OCI-LY3 (cell line): ENCODE measurements around the gene TSPAN5.

Experiments used
- EZH2phosphoT487 ChIP-seq: fragments of 200-600 bp; shearing (Covaris generic); IDR thresholded peaks from 2 replicates; pipeline ENCODE4 v1.6.1; 2018; ENCODE audit warnings: antibody characterized with exemption, mixed run types, low read depth
- TF ChIP-seq, protein P1 (sequence below): fragments of 200-600, 300-600 bp; sonication (generic); IDR thresholded peaks from 2 replicates; pipeline ENCODE4 v1.5.1; 2014; ENCODE audit warnings: antibody characterized with exemption, low read length, low read depth

DNA sequence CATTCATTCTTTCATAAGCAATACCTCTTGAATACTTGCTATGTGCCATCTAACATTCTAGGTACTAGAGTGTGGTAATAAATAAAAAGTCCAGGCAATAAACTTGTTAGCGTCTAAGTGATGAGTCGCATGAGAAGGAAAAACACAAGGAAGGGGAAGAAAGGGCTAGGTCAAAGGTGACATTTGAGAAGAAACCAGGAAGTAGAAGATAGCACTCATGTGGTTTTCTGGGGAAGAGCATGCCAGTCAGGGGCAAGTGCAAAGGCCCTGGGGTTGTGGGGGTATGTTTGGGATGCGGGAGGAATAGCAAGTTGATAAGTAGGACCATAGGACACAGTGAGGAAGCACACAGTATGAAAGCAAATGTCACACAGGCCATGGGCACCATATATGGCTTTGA, 157.0 kb downstream of the TSPAN5 start:
- TF ChIP-seq, protein P1, sequence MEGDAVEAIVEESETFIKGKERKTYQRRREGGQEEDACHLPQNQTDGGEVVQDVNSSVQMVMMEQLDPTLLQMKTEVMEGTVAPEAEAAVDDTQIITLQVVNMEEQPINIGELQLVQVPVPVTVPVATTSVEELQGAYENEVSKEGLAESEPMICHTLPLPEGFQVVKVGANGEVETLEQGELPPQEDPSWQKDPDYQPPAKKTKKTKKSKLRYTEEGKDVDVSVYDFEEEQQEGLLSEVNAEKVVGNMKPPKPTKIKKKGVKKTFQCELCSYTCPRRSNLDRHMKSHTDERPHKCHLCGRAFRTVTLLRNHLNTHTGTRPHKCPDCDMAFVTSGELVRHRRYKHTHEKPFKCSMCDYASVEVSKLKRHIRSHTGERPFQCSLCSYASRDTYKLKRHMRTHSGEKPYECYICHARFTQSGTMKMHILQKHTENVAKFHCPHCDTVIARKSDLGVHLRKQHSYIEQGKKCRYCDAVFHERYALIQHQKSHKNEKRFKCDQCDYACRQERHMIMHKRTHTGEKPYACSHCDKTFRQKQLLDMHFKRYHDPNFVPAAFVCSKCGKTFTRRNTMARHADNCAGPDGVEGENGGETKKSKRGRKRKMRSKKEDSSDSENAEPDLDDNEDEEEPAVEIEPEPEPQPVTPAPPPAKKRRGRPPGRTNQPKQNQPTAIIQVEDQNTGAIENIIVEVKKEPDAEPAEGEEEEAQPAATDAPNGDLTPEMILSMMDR, result no peak
- no peak for TF ChIP-seq EZH2phosphoT487
